ENCODE measurements around the gene PFKFB4.

PFKFB4 gene

DNA sequence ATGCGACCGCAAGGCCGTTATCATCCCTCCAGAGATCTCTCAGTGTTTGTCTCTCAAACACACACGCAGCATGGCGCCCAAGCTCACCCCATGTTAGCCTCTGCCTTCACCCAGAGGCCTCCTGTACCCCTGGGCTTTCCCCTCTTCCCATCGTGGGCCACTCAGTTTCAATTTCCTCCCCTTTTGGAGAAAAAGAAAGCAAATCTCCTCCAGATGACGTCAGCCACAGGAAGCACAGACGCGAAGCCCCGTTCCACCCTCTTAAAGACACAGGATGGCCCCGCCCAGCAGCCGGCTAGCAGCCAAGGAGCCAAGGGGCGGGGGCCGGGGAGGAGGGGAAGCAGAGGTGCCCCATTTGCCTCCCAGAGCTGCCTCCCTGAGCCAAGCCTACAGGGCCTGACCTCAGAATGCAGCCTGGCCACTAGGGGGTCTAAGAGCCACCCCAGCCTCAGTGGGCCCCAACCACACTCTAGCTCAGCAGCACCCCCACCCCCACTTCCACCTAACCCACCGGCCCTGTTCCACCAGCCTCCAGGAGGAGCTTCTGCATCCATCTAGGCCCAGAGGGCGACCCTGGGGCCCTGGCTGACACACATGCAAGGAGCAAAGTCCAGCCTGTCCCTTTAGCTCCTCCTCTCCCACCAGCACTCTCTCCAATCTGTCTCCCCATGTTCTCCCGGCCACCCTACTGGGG is 83.5 kb downstream of the PFKFB4 start:
- TF ChIP-seq CTCF (IDR thresholded peaks at IDR 0.05; ENCODE audit: extremely low read depth, missing control alignments): peak; percentile 3
- DNase-seq (ENCODE audit: low spot score): peak; percentile 93

- no peak for TF ChIP-seq CTCF (IDR thresholded peaks at IDR 0.05; ENCODE audit: extremely low read depth, missing control alignments)
- DNase-seq (ENCODE audit: low spot score): no peak
Measured at GRCh38 chr3:48472673-48472922, 84.0 kb downstream of the PFKFB4 start.

DNA sequence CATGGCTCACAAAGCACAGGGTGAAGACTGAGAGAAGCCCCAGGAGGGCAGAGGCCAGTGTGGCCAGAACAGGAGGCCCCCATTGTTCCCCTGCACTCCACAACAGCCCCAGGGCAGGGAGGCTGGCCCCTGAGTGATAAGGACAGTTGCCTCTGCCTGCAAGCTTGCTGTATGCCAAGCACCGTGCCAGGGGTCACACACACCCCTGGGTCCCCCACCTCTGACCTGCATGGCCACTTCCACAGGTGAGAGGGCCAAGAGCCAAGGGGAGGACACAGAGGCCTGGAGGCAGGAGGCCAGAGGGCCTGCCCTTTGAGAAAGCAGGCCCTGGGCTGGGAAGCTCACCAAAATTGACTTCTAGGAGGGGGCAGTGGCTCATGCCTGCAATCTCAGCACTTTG is 86.3 kb downstream of the PFKFB4 start:
- no peak for DNase-seq (ENCODE audit: low spot score)
- no peak for TF ChIP-seq CTCF (IDR thresholded peaks at IDR 0.05; ENCODE audit: extremely low read depth, missing control alignments)

GRCh38 chr3:48469046-48469915 is 87.3 kb downstream of the PFKFB4 start:
- TF ChIP-seq CTCF (IDR thresholded peaks at IDR 0.05; ENCODE audit: extremely low read depth, missing control alignments): no peak
- no peak for DNase-seq (ENCODE audit: low spot score)

DNA sequence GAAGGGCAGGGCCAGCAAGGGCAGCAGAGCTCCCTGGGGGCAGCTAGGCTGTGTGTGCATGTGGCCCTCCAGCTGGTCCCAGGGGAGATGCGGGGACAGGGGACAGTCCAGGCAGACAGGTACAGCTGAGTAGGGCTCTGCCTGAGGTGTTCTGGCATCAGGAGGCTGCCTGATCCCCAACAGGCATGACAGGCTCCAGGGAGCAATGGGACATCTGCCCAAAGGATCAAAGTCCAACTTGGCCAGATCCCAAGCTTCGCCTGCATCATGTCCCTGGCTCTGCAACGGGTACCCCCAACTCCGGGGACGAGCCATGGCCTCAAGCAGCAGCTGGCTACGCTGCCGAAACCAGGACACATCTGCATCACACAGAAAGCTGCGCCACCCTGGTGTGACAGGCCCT is 88.3 kb downstream of the PFKFB4 start:
- DNase-seq (ENCODE audit: low spot score): no peak

More for the DNA sequence above, 88.3 kb downstream of the PFKFB4 start:
- TF ChIP-seq CTCF (IDR thresholded peaks at IDR 0.05; ENCODE audit: extremely low read depth, missing control alignments): no peak

Data from GM20000 (cell line).